Glutamatergic neuron (in vitro differentiated cells): ENCODE measurements around the gene SPATS2L. TPM values are rescaled to one million over a fixed set of nuclear protein-coding genes. Genes with fewer than 3 reads are reported as not detected.

ENCODE experiments used
- DNase-seq: peaks from one replicate; pipeline ENCODE4 v3.0.0; 2022
- H3K27ac Mint-ChIP-seq: one replicate; pipeline ENCODE4 v1.8.0; 2020; ENCODE audit warnings: mild to moderate bottlenecking, mixed read lengths, inconsistent platforms; ENCODE audit not compliant: unreplicated experiment
- H3K27me3 Mint-ChIP-seq: one replicate; pipeline ENCODE4 v1.8.0; 2020; ENCODE audit warnings: mild to moderate bottlenecking, moderate library complexity, mixed read lengths, inconsistent platforms; ENCODE audit not compliant: unreplicated experiment
- H3K36me3 Mint-ChIP-seq: one replicate; pipeline ENCODE4 v1.8.0; 2020; ENCODE audit warnings: mild to moderate bottlenecking, mixed read lengths, inconsistent platforms; ENCODE audit not compliant: unreplicated experiment
- H3K4me1 Mint-ChIP-seq: one replicate; pipeline ENCODE4 v1.8.0; 2020; ENCODE audit warnings: mild to moderate bottlenecking, low read depth, mixed read lengths, inconsistent platforms; ENCODE audit not compliant: unreplicated experiment
- H3K4me3 Mint-ChIP-seq: one replicate; pipeline ENCODE4 v1.8.0; 2020; ENCODE audit warnings: mild to moderate bottlenecking, mixed read lengths, inconsistent platforms; ENCODE audit not compliant: unreplicated experiment
- H3K9me3 Mint-ChIP-seq: one replicate; pipeline ENCODE4 v1.8.0; 2020; ENCODE audit warnings: mild to moderate bottlenecking, moderate library complexity, mixed read lengths, inconsistent platforms; ENCODE audit not compliant: unreplicated experiment
- CTCF ChIP-seq: fragments of 200-600 bp; sonication (generic); IDR thresholded peaks from one replicate; pipeline ENCODE4 v1.5.0; 2021; ENCODE audit not compliant: partially characterized antibody, unreplicated experiment
- total RNA-seq: library from RNA; stranded (reverse); fragmentation: NEBNext Ultra II Directional; extraction: Animal tissue kit (Norgen Biotek cat#: 25700); gene quantifications from one replicate; pipeline ENCODE4 v1.2.1, GENCODE V29; 2021; ENCODE audit not compliant: unreplicated experiment

The SPATS2L gene
- total RNA-seq, 1 donor from 2014 or later, result 45.5 TPM

GRCh38 chr2:200448455-200448854 is 142.0 kb downstream of the SPATS2L start:
- H3K27me3 Mint-ChIP-seq, result no peaks in the 10 kb centered on the region
- H3K36me3 Mint-ChIP-seq, result no peaks in the 10 kb centered on the region
- no peak for TF ChIP-seq CTCF
- DNase-seq, result no peak
- H3K27ac Mint-ChIP-seq, result no peak overlapping the region
- no peak overlapping the region for H3K4me3 Mint-ChIP-seq
- no peaks in the 10 kb centered on the region for H3K4me1 Mint-ChIP-seq
- H3K9me3 Mint-ChIP-seq, result no peaks in the 10 kb centered on the region

- H3K4me1 Mint-ChIP-seq, result no peaks in the 10 kb centered on the region
- no peak for TF ChIP-seq CTCF
- H3K27me3 Mint-ChIP-seq, result no peaks in the 10 kb centered on the region
- no peak overlapping the region for H3K27ac Mint-ChIP-seq
- H3K4me3 Mint-ChIP-seq, result no peak overlapping the region
- no peak for DNase-seq
- no peaks in the 10 kb centered on the region for H3K9me3 Mint-ChIP-seq
- H3K36me3 Mint-ChIP-seq, result no peaks in the 10 kb centered on the region
Observed at GRCh38 chr2:200449149-200449548, 142.7 kb downstream of the SPATS2L start.

GRCh38 chr2:200450288-200450687 is 143.8 kb downstream of the SPATS2L start:
- Mint-ChIP-seq H3K9me3 (no peaks in the 10 kb centered on the region), H3K27me3 (no peaks in the 10 kb centered on the region), H3K36me3 (no peaks in the 10 kb centered on the region), H3K4me3 (no peak overlapping the region), H3K4me1 (no peaks in the 10 kb centered on the region), H3K27ac (peak overlapping the region; percentile 31)
- TF ChIP-seq CTCF, result no peak
- no peak for DNase-seq

GRCh38 chr2:200451511-200451910 is 145.0 kb downstream of the SPATS2L start:
- H3K9me3 Mint-ChIP-seq, result no peaks in the 10 kb centered on the region
- H3K4me1 Mint-ChIP-seq, result no peaks in the 10 kb centered on the region
- no peak for DNase-seq
- no peak overlapping the region for H3K4me3 Mint-ChIP-seq
- no peak for TF ChIP-seq CTCF
- H3K27ac Mint-ChIP-seq, result no peak overlapping the region
- H3K36me3 Mint-ChIP-seq, result peaks cover 4% of the 10 kb centered on the region
- peaks cover 2% of the 10 kb centered on the region for H3K27me3 Mint-ChIP-seq

- DNase-seq, result no peak
- Mint-ChIP-seq H3K36me3 (peaks cover 4% of the 10 kb centered on the region), H3K4me1 (no peaks in the 10 kb centered on the region), H3K4me3 (no peak overlapping the region), H3K27me3 (peaks cover 2% of the 10 kb centered on the region), H3K27ac (no peak overlapping the region), H3K9me3 (no peaks in the 10 kb centered on the region)
- TF ChIP-seq CTCF, result no peak
Observed at GRCh38 chr2:200452377-200452776, 145.9 kb downstream of the SPATS2L start.
